GM06990 (cell line): ENCODE measurements around the gene HTR6.
A peak's percentile ranks its signal among the peaks of the same experiment; 100 is the strongest.

ENCODE experiments used
- DNase-seq: peaks from one replicate; pipeline ENCODE4 v3.0.0-alpha.2; 2011; ENCODE audit not compliant: insufficient read length; ENCODE audit errors: extremely low read depth
- H3K27me3 ChIP-seq: replicated peaks from 2 replicates; pipeline ENCODE4 v1.6.0; 2011; ENCODE audit warnings: low read length; ENCODE audit not compliant: control insufficient read depth, insufficient read depth
- H3K36me3 ChIP-seq: 2 replicates; pipeline ENCODE4 v1.5.1; 2011; ENCODE audit warnings: low read length; ENCODE audit not compliant: control insufficient read depth, insufficient read depth
- H3K4me3 ChIP-seq: replicated peaks from 2 replicates; pipeline ENCODE4 v1.5.1; 2011; ENCODE audit warnings: low read depth, mild to moderate bottlenecking, control low read depth, low read length
- TF ChIP-seq, protein P1 (sequence below): IDR thresholded peaks from 2 replicates; pipeline ENCODE4 v1.5.1; 2011; ENCODE audit warnings: low read length, control low read depth, mild to moderate bottlenecking, inconsistent platforms; ENCODE audit not compliant: insufficient read depth, poor library complexity, severe bottlenecking

Gene HTR6

DNA sequence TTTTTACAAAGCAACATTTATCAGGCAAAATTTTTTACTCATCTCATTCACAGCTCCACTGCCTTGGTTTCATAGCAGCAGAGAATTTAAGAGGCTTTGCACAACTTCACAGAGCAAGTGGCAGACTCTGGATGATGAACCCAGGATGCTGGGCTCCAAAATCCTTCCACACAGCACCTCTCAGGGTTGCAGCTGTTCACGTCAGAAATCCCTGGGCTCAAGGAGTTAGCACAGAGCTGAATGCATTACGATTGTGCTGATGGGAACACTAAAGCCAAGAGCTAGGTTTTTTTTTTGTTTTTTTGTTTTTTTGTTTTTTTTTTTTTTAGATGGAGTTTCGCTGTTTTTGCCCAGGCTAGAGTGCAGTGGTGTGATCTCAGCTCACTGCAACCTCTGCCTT is 2.4 kb upstream of the HTR6 start:
- TF ChIP-seq, protein P1, sequence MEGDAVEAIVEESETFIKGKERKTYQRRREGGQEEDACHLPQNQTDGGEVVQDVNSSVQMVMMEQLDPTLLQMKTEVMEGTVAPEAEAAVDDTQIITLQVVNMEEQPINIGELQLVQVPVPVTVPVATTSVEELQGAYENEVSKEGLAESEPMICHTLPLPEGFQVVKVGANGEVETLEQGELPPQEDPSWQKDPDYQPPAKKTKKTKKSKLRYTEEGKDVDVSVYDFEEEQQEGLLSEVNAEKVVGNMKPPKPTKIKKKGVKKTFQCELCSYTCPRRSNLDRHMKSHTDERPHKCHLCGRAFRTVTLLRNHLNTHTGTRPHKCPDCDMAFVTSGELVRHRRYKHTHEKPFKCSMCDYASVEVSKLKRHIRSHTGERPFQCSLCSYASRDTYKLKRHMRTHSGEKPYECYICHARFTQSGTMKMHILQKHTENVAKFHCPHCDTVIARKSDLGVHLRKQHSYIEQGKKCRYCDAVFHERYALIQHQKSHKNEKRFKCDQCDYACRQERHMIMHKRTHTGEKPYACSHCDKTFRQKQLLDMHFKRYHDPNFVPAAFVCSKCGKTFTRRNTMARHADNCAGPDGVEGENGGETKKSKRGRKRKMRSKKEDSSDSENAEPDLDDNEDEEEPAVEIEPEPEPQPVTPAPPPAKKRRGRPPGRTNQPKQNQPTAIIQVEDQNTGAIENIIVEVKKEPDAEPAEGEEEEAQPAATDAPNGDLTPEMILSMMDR: no peak
- Histone ChIP-seq H3K27me3 (no peaks in the 10 kb centered on the region; the same call in 1 of the 2 replicates), H3K4me3 (no peak overlapping the region), H3K36me3 (no peaks in the 10 kb centered on the region)
- no peak for DNase-seq

DNA sequence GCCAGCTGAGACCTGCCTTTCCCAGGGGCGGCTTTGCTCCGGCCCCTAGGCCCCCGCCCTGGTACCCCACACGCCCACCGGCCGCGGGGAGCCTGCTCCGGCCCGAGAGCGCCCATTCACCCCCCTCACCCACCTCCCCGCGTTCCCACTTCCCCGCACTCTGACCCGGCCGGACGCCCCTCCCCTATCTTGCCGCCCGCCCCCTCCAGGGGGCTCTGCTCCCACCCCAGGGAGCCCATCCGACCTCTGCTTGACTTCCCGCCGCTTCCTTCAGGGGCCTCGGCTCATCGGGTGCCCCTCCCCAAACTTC is 466 bp downstream of the HTR6 start:
- DNase-seq: no peak
- TF ChIP-seq, protein P1: no peak
- Histone ChIP-seq H3K4me3 (peak overlapping the region; percentile 45), H3K36me3 (no peaks in the 10 kb centered on the region), H3K27me3 (no peaks in the 10 kb centered on the region; the same call in none of the 2 replicates)

DNA sequence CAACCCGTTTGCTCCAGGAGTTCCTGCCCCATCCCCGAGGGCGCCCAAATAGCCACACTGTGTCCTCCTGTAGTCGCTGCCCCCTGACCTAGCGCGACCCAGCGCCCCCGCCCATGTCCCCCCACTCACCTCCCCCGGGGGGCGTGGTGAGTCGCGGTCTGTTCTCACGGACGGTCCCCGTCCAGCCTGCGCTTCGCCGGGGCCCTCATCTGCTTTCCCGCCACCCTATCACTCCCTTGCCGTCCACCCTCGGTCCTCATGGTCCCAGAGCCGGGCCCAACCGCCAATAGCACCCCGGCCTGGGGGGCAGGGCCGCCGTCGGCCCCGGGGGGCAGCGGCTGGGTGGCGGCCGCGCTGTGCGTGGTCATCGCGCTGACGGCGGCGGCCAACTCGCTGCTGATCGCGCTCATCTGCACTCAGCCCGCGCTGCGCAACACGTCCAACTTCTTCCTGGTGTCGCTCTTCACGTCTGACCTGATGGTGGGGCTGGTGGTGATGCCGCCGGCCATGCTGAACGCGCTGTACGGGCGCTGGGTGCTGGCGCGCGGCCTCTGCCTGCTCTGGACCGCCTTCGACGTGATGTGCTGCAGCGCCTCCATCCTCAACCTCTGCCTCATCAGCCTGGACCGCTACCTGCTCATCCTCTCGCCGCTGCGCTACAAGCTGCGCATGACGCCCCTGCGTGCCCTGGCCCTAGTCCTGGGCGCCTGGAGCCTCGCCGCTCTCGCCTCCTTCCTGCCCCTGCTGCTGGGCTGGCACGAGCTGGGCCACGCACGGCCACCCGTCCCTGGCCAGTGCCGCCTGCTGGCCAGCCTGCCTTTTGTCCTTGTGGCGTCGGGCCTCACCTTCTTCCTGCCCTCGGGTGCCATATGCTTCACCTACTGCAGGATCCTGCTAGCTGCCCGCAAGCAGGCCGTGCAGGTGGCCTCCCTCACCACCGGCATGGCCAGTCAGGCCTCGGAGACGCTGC is 1.1 kb downstream of the HTR6 start:
- TF ChIP-seq, protein P1: no peak
- Histone ChIP-seq H3K36me3 (no peaks in the 10 kb centered on the region), H3K4me3 (peak overlapping the region; percentile 45; the same call in 1 of the 2 replicates), H3K27me3 (no peaks in the 10 kb centered on the region; the same call in none of the 2 replicates)
- DNase-seq: no peak

DNA sequence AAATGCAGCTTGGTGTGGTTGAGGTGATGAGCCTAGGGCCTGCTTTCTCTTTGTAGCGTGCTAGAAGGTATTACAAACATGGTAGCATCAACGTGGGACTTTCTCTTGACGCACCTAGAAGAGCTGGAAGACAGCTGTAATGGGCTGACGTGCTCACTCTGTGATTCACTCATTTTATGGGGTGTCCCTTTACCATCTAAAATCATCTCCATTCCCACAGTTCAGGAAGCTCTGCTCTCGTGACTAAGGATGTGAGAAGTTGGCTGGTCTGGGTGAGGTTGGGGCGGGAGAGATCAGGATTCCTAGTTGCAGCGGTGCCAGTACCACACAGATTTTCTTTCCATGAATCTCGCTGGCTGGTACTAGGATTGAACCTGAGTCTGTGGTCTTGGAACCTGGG is 4.2 kb downstream of the HTR6 start:
- Histone ChIP-seq H3K27me3 (no peaks in the 10 kb centered on the region; the same call in none of the 2 replicates), H3K4me3 (no peak overlapping the region), H3K36me3 (no peaks in the 10 kb centered on the region)
- TF ChIP-seq, protein P1: no peak
- DNase-seq: no peak

DNA sequence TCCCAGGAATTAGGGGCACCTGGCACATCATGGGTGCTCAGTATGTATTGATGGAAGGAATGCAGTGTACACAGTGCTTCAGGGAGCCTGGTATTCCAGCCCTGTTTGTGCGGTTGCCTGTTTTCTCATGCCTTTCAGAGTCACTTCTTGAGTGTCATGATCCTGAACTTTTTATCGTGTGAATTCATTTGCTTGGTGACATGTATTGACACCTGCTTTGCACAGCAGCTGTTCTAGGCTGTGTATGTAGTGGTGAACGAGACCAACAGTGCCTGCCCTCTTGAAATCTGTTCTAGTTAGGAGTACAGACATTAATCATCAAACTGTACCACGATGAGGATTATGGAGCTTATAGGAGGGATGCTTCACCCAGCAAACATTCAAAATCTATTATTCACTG is 6.1 kb downstream of the HTR6 start:
- no peak for DNase-seq
- no peaks in the 10 kb centered on the region; the same call in none of the 2 replicates for H3K27me3 ChIP-seq
- no peak overlapping the region for H3K4me3 ChIP-seq
- no peaks in the 10 kb centered on the region for H3K36me3 ChIP-seq
- TF ChIP-seq, protein P1: no peak
